CD4-positive, alpha-beta memory T cell (primary cell): Measurements from ENCODE around the gene PRCC. TPM values are rescaled to one million over a fixed set of nuclear protein-coding genes. Genes with fewer than 3 reads are reported as not detected.

ENCODE experiments used
- CTCF ChIA-PET: fragments of 350-600 bp; sonication (Branson Sonifier 250); formaldehyde crosslinking; loops from one replicate; lab custom pipeline; 2021; ENCODE audit warnings: inconsistent platforms; ENCODE audit not compliant: partially characterized antibody; lab: Charles Lee
- POLR2A ChIA-PET: fragments of 350-600 bp; sonication (Branson Sonifier 250); formaldehyde crosslinking; loops from one replicate; lab custom pipeline; 2021; ENCODE audit not compliant: partially characterized antibody; lab: Charles Lee
- DNase-seq, 5 donors: peaks; one replicate each; pipeline versions ENCODE4 v3.0.0 to v3.0.0-alpha.2; 2020 to 2022; ENCODE audit warnings: mixed read lengths in 1 of 5
- H3K27ac ChIP-seq: one replicate; pipeline ENCODE4 v1.7.0; 2013; ENCODE audit warnings: low read depth, low read length
- H3K27me3 ChIP-seq: 2 replicates; pipeline ENCODE4 v1.7.0; 2013; ENCODE audit warnings: mild to moderate bottlenecking, low read length, moderate library complexity; ENCODE audit not compliant: insufficient read depth
- H3K36me3 ChIP-seq: 2 replicates; pipeline ENCODE4 v1.7.0; 2013; ENCODE audit warnings: mild to moderate bottlenecking, low read length, moderate library complexity; ENCODE audit not compliant: insufficient read depth
- H3K4me1 ChIP-seq: 2 replicates; pipeline ENCODE4 v1.7.0; 2013; ENCODE audit warnings: mild to moderate bottlenecking, low read length, moderate library complexity; ENCODE audit not compliant: insufficient read depth
- H3K4me3 ChIP-seq, 2 donors: one replicate each; pipeline ENCODE4 v1.7.0; 2013; ENCODE audit warnings: low read length in 2 of 2, mild to moderate bottlenecking in 1 of 2
- H3K9me3 ChIP-seq, 2 donors: one replicate each; pipeline ENCODE4 v1.7.0; 2013; ENCODE audit warnings: low read length in 2 of 2, control low read depth in 1 of 2; ENCODE audit not compliant: control insufficient read depth in 1 of 2
- H3K27ac Mint-ChIP-seq, 7 donors: one replicate each; pipeline ENCODE4 v1.8.0; 2020 to 2021; ENCODE audit warnings: mixed read lengths in 7 of 7, mild to moderate bottlenecking in 6 of 7, inconsistent platforms in 3 of 7, moderate library complexity in 3 of 7
- H3K27me3 Mint-ChIP-seq, 2 donors: one replicate each; pipeline ENCODE4 v1.8.0; 2020 to 2021; ENCODE audit warnings: mixed read lengths in 2 of 2
- H3K36me3 Mint-ChIP-seq, 2 donors: one replicate each; pipeline ENCODE4 v1.8.0; 2020 to 2021; ENCODE audit warnings: mixed read lengths in 2 of 2, inconsistent platforms in 1 of 2, mild to moderate bottlenecking in 1 of 2
- H3K4me1 Mint-ChIP-seq, 4 donors: one replicate each; pipeline ENCODE4 v1.8.0; 2020 to 2021; ENCODE audit warnings: mixed read lengths in 4 of 4, mild to moderate bottlenecking in 1 of 4
- H3K4me3 Mint-ChIP-seq, 8 donors: one replicate each; pipeline ENCODE4 v1.8.0; 2020 to 2021; ENCODE audit warnings: mixed read lengths in 8 of 8, mild to moderate bottlenecking in 7 of 8, moderate library complexity in 6 of 8, inconsistent platforms in 3 of 8
- H3K9me3 Mint-ChIP-seq, 8 donors: one replicate each; pipeline ENCODE4 v1.8.0; 2020 to 2021; ENCODE audit warnings: mixed read lengths in 8 of 8, mild to moderate bottlenecking in 5 of 8, inconsistent platforms in 3 of 8, moderate library complexity in 1 of 8
- intact Hi-C: fragments of 100-400 bp; cut with micrococcal nuclease; formaldehyde crosslinking; loops from one replicate; pipeline ENCODE4 v1.15.1; 2023
- polyA plus RNA-seq, 2 donors: library from polyadenylated mRNA; unstranded; fragments of 300-500 nt; fragmentation: Illumina TruSeq; gene quantifications; one replicate each; pipeline ENCODE4 v1.2.3, GENCODE V29; 2021
- total RNA-seq, 2 experiments: library from RNA; stranded (reverse); gene quantifications; one replicate each; pipeline ENCODE4 v1.2.3, GENCODE V29; 2021

The PRCC gene
- total and polyA plus RNA-seq, 4 experiments from 2014 or later: 32.8 to 61.3 (median 56.8) TPM

- intact Hi-C loops: no loop called here
- no peak overlapping the region for H3K4me3 ChIP-seq
- CTCF ChIA-PET: interaction anchor here (0.7 to 2.1 kb wide), 3 partner anchors 40 to 119 kb away, joined by 3 to 7 read pairs (median 3); no protein-coding TSS in a partner anchor
- Mint-ChIP-seq H3K9me3 (no peaks in the 10 kb centered on the region), H3K4me3 (peak overlapping the region in 1 of 8 donors; percentile 50), H3K27me3 (no peaks in the 10 kb centered on the region), H3K4me1 (peaks cover 44 to 75% (median 65%) of the 10 kb centered on the region in 4 donors), H3K27ac (peak overlapping the region in 3 of 7 donors; percentile 46 to 91 (median 58)), H3K36me3 (peaks cover 32 to 38% of the 10 kb centered on the region in 2 donors)
- H3K27me3 ChIP-seq: no peaks in the 10 kb centered on the region
- H3K9me3 ChIP-seq: no peaks in the 10 kb centered on the region
- POLR2A ChIA-PET: interaction anchor here (0.9 kb wide), 1 partner anchor 22 kb away, joined by 3 read pairs; the partner anchor contains the start of gene HDGF
- H3K36me3 ChIP-seq: peaks cover 17% of the 10 kb centered on the region
- H3K4me1 ChIP-seq: peaks cover 64% of the 10 kb centered on the region
- DNase-seq: no peak
- no peak overlapping the region for H3K27ac ChIP-seq
Observed at GRCh38 chr1:156773607-156774006, 6.3 kb downstream of the PRCC start.

- Mint-ChIP-seq H3K27me3 (no peaks in the 10 kb centered on the region), H3K27ac (peak overlapping the region in 3 of 7 donors; percentile 5 to 38 (median 6)), H3K4me3 (peak overlapping the region in 2 of 8 donors; percentile 0 to 1), H3K9me3 (no peaks in the 10 kb centered on the region), H3K4me1 (peaks cover 34 to 56% (median 48%) of the 10 kb centered on the region in 4 donors), H3K36me3 (peaks cover 22 to 25% of the 10 kb centered on the region in 2 donors)
- ChIA-PET CTCF (interaction anchor here (1.4 to 2.1 kb wide), 2 partner anchors 16 to 49 kb away, joined by 4 to 7 read pairs; no protein-coding TSS in a partner anchor), POLR2A (no interaction called here)
- DNase-seq: no peak
- H3K27ac ChIP-seq: no peak overlapping the region
- H3K4me1 ChIP-seq: peaks cover 47% of the 10 kb centered on the region
- no peaks in the 10 kb centered on the region for H3K27me3 ChIP-seq
- H3K36me3 ChIP-seq: peaks cover 17% of the 10 kb centered on the region
- no peak overlapping the region for H3K4me3 ChIP-seq
- no peaks in the 10 kb centered on the region for H3K9me3 ChIP-seq
- intact Hi-C loops: no loop called here
Observed at GRCh38 chr1:156775799-156776198, 8.5 kb downstream of the PRCC start.

- no peaks in the 10 kb centered on the region for H3K27me3 Mint-ChIP-seq
- H3K4me3 Mint-ChIP-seq: peak overlapping the region in 1 of 8 donors; percentile 12
- Histone ChIP-seq H3K27me3 (no peaks in the 10 kb centered on the region), H3K4me3 (no peak overlapping the region), H3K36me3 (peaks cover 11% of the 10 kb centered on the region), H3K9me3 (no peaks in the 10 kb centered on the region), H3K4me1 (peaks cover 40% of the 10 kb centered on the region), H3K27ac (no peak overlapping the region)
- ChIA-PET POLR2A (interaction anchor here (1.0 to 1.2 kb wide), 2 partner anchors 10 to 48 kb away, joined by 4 read pairs; partner anchors contain the start of genes ISG20L2, METTL25B and PRCC), CTCF (interaction anchor here (1.4 kb wide), 1 partner anchor 15 kb away, joined by 4 read pairs; no protein-coding TSS in a partner anchor)
- peaks cover 27 to 31% of the 10 kb centered on the region in 2 donors for H3K36me3 Mint-ChIP-seq
- no peak for DNase-seq
- peak overlapping the region in 5 of 7 donors; percentile 11 to 81 (median 31) for H3K27ac Mint-ChIP-seq
- no peaks in the 10 kb centered on the region for H3K9me3 Mint-ChIP-seq
- peaks cover 36 to 57% (median 45%) of the 10 kb centered on the region in 4 donors for H3K4me1 Mint-ChIP-seq
- intact Hi-C loops: no loop called here
Observed at GRCh38 chr1:156776942-156777341, 9.6 kb downstream of the PRCC start.

GRCh38 chr1:156777573-156777972 is 10.2 kb downstream of the PRCC start:
- POLR2A ChIA-PET: interaction anchor here (1.2 kb wide), 1 partner anchor 49 kb away, joined by 4 read pairs; the partner anchor contains the start of genes ISG20L2 and METTL25B
- peak overlapping the region in 2 of 8 donors; percentile 2 to 59 for H3K4me3 Mint-ChIP-seq

DNA sequence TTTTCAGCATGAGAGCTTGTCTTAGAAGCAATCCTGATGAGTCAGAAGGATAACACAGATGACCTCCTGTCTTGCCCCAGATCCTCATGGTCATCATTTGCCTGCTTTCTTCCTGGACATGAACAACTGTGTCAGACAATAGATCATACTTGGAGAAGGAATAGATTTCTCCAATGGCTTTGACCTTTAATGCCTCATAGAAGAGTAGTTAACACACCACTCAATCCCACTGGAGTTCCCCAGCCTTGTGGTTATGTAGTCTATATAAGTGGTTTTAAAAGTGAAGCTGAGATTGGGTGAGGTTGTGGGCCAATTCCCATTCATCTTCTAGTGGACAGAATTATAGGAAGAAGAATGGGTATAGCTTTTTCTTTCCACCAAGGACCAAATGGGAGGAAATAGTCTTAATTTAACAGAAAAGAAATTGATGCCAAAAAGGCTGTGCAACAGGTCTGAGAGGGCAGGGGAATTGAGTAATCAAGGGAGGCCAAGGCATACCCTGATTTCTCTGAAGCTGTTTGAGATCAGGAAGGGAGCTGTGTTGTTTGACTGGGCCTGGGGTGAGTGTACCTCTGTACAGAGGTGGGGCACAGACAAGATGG is 14.4 kb downstream of the PRCC start:
- H3K27ac ChIP-seq: no peak overlapping the region
- peaks cover 11% of the 10 kb centered on the region for H3K4me1 ChIP-seq
- no peaks in the 10 kb centered on the region for H3K9me3 Mint-ChIP-seq
- CTCF ChIA-PET: interaction anchor here (2.0 to 3.4 kb wide), 3 partner anchors 55 to 79 kb away, joined by 7 to 12 read pairs (median 11); partner anchors contain the start of gene NTRK1
- H3K4me1 Mint-ChIP-seq: peaks cover 17 to 35% (median 26%) of the 10 kb centered on the region in 4 donors
- no peak overlapping the region for H3K4me3 ChIP-seq
- no peak for DNase-seq
- peaks cover 39 to 51% of the 10 kb centered on the region in 2 donors for H3K36me3 Mint-ChIP-seq
- POLR2A ChIA-PET: interaction anchor here (0.9 to 1.3 kb wide), 3 partner anchors 11 to 41 kb away, joined by 3 to 8 read pairs (median 3); partner anchors contain the start of gene MRPL24
- H3K27me3 Mint-ChIP-seq: no peaks in the 10 kb centered on the region
- intact Hi-C loops: no loop called here
- no peaks in the 10 kb centered on the region for H3K27me3 ChIP-seq
- peak overlapping the region in 4 of 7 donors; percentile 3 to 47 (median 34) for H3K27ac Mint-ChIP-seq
- peaks cover 16% of the 10 kb centered on the region for H3K36me3 ChIP-seq
- no peak overlapping the region for H3K4me3 Mint-ChIP-seq
- no peaks in the 10 kb centered on the region for H3K9me3 ChIP-seq

More at GRCh38 chr1:156777573-156777972, 10.2 kb downstream of the PRCC start:
- intact Hi-C loops: no loop called here
- Mint-ChIP-seq H3K4me1 (peaks cover 38 to 57% (median 42%) of the 10 kb centered on the region in 4 donors), H3K9me3 (no peaks in the 10 kb centered on the region), H3K36me3 (peaks cover 28 to 37% of the 10 kb centered on the region in 2 donors), H3K27ac (peak overlapping the region in 4 of 7 donors; percentile 33 to 81 (median 72)), H3K27me3 (no peaks in the 10 kb centered on the region)
- Histone ChIP-seq H3K27me3 (no peaks in the 10 kb centered on the region), H3K4me1 (peaks cover 34% of the 10 kb centered on the region), H3K9me3 (no peaks in the 10 kb centered on the region), H3K36me3 (peaks cover 11% of the 10 kb centered on the region), H3K27ac (no peak overlapping the region), H3K4me3 (no peak overlapping the region)
- no peak for DNase-seq
- CTCF ChIA-PET: no interaction called here

DNA sequence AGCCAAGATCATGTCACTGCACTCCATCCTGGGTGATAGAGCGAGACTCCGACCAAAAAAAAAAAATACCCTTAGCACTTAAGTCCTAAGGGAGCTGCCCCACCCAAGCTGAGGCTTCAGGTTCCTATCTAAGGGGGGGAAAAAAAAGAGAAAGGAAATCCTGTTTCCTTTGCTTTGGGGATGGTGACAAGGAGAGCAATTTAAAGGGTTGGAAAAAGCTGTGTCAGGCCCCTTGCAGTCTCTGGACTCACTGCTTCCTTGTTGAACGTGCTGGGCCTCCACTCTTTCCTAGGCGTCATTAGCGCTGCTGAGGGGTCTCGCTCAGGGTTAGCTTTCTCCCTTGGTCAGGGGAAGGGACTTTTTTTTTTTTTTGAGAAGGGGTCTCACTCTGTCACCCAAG is 18.1 kb downstream of the PRCC start:
- H3K4me3 ChIP-seq: no peak overlapping the region
- no peak for DNase-seq
- H3K4me1 ChIP-seq: no peaks in the 10 kb centered on the region
- Mint-ChIP-seq H3K36me3 (peaks cover 61 to 70% of the 10 kb centered on the region in 2 donors), H3K27ac (no peak overlapping the region), H3K4me3 (no peak overlapping the region), H3K4me1 (peaks cover 5 to 22% (median 18%) of the 10 kb centered on the region in 4 donors), H3K27me3 (no peaks in the 10 kb centered on the region), H3K9me3 (no peaks in the 10 kb centered on the region)
- ChIA-PET CTCF (interaction anchor here (1.2 to 3.0 kb wide), 5 partner anchors 13 to 104 kb away, joined by 5 to 10 read pairs (median 5); partner anchors contain the start of gene INSRR), POLR2A (no interaction called here)
- H3K36me3 ChIP-seq: peaks cover 25% of the 10 kb centered on the region
- H3K27me3 ChIP-seq: no peaks in the 10 kb centered on the region
- H3K27ac ChIP-seq: no peak overlapping the region
- H3K9me3 ChIP-seq: no peaks in the 10 kb centered on the region
- intact Hi-C loops: no loop called here

DNA sequence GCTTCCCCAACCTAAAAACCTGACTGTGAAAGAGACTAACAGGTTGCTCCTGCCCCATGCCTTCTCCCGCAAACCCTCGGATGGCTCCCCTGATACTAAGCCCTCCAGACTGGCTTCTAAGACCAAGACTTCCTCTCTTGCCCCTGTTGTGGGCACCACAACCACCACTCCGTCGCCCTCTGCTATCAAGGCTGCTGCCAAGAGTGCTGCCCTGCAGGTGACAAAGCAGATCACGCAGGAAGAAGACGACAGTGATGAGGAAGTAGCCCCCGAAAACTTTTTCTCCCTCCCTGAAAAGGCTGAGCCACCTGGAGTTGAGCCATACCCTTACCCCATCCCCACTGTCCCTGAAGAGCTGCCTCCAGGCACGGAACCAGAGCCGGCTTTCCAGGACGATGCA is 19.3 kb downstream of the PRCC start:
- Histone ChIP-seq H3K36me3 (peaks cover 33% of the 10 kb centered on the region), H3K9me3 (no peaks in the 10 kb centered on the region), H3K4me3 (no peak overlapping the region), H3K27ac (no peak overlapping the region), H3K4me1 (no peaks in the 10 kb centered on the region), H3K27me3 (no peaks in the 10 kb centered on the region)
- Mint-ChIP-seq H3K4me1 (peaks cover 5 to 17% (median 12%) of the 10 kb centered on the region in 4 donors), H3K4me3 (no peak overlapping the region), H3K27ac (peak overlapping the region in 1 of 7 donors; percentile 77), H3K9me3 (no peaks in the 10 kb centered on the region), H3K36me3 (peaks cover 60 to 71% of the 10 kb centered on the region in 2 donors), H3K27me3 (no peaks in the 10 kb centered on the region)
- no peak for DNase-seq
- POLR2A ChIA-PET: no interaction called here
- intact Hi-C loops: no loop called here
- CTCF ChIA-PET: interaction anchor here (0.7 to 17.5 kb wide), 2 partner anchors 10 to 73 kb away, joined by 3 to 344 read pairs; partner anchors contain the start of genes INSRR and NTRK1
